HEK293 (cell line): ENCODE measurements around the gene RASD2.

Source experiments
- CTCF ChIP-seq: fragments of 450-650 bp; formaldehyde crosslinking; IDR thresholded peaks from 2 replicates; pipeline ENCODE4 v1.5.1; 2016; ENCODE audit warnings: missing biosample characterization, missing genetic modification characterization
- ELK4 ChIP-seq: IDR thresholded peaks from 2 replicates; pipeline ENCODE4 v1.6.1; 2011; ENCODE audit warnings: mild to moderate bottlenecking, low read depth, low read length, borderline replicate concordance
- FEZF1 ChIP-seq: fragments of 450-650 bp; formaldehyde crosslinking; IDR thresholded peaks from 2 replicates; pipeline ENCODE4 v1.5.1; 2016; ENCODE audit warnings: missing biosample characterization, missing genetic modification characterization
- HOXD13 ChIP-seq: sonication (generic); formaldehyde crosslinking; IDR thresholded peaks from 2 replicates; pipeline ENCODE4 v1.8.0; 2022; ENCODE audit warnings: missing genetic modification reagents, borderline replicate concordance
- IKZF3 ChIP-seq: fragments of 450-650 bp; IDR thresholded peaks from 2 replicates; pipeline ENCODE4 v1.5.0; 2018; ENCODE audit warnings: missing biosample characterization, mild to moderate bottlenecking, missing genetic modification characterization, moderate library complexity
- INSM2 ChIP-seq: fragments of 450-650 bp; formaldehyde crosslinking; IDR thresholded peaks from 2 replicates; pipeline ENCODE4 v1.5.1; 2016; ENCODE audit warnings: missing biosample characterization, missing genetic modification characterization
- KLF7 ChIP-seq: fragments of 450-650 bp; formaldehyde crosslinking; IDR thresholded peaks from 2 replicates; pipeline ENCODE4 v1.5.1; 2016; ENCODE audit warnings: missing biosample characterization, missing genetic modification characterization, borderline replicate concordance
- KLF8 ChIP-seq: fragments of 450-650 bp; formaldehyde crosslinking; IDR thresholded peaks from 2 replicates; pipeline ENCODE4 v1.5.1; 2016; ENCODE audit warnings: missing biosample characterization, missing genetic modification characterization
- MYNN ChIP-seq: fragments of 450-650 bp; formaldehyde crosslinking; IDR thresholded peaks from 2 replicates; pipeline ENCODE4 v1.5.1; 2016; ENCODE audit warnings: missing biosample characterization, missing genetic modification characterization, borderline replicate concordance
- OSR2 ChIP-seq: fragments of 450-650 bp; formaldehyde crosslinking; IDR thresholded peaks from 2 replicates; pipeline ENCODE4 v1.5.1; 2016; ENCODE audit warnings: missing biosample characterization, missing genetic modification characterization
- PRDM1 ChIP-seq: fragments of 450-650 bp; formaldehyde crosslinking; IDR thresholded peaks from 2 replicates; pipeline ENCODE4; 2016; ENCODE audit warnings: missing biosample characterization, missing genetic modification characterization
- REPIN1 ChIP-seq: fragments of 450-650 bp; formaldehyde crosslinking; IDR thresholded peaks from 2 replicates; pipeline ENCODE4 v1.5.1; 2017; ENCODE audit warnings: missing biosample characterization, missing genetic modification characterization, low read depth
- SALL2 ChIP-seq: fragments of 450-650 bp; formaldehyde crosslinking; IDR thresholded peaks from 2 replicates; pipeline ENCODE4 v1.5.0; 2017; ENCODE audit warnings: missing biosample characterization, mild to moderate bottlenecking, missing genetic modification characterization, borderline replicate concordance
- SP2 ChIP-seq: fragments of 450-650 bp; formaldehyde crosslinking; IDR thresholded peaks from 2 replicates; pipeline ENCODE4 v1.5.1; 2016; ENCODE audit warnings: missing biosample characterization, missing genetic modification characterization
- SP7 ChIP-seq: fragments of 450-650 bp; formaldehyde crosslinking; IDR thresholded peaks from 2 replicates; pipeline ENCODE4 v1.5.1; 2016; ENCODE audit warnings: missing biosample characterization, missing genetic modification characterization
- ZBTB48 ChIP-seq: fragments of 450-650 bp; formaldehyde crosslinking; IDR thresholded peaks from 2 replicates; pipeline ENCODE4 v1.5.1; 2016; ENCODE audit warnings: missing biosample characterization, missing genetic modification characterization
- ZNF10 ChIP-seq: fragments of 450-650 bp; formaldehyde crosslinking; IDR thresholded peaks from 2 replicates; pipeline ENCODE4 v1.5.1; 2017; ENCODE audit warnings: missing biosample characterization, missing genetic modification characterization
- ZNF132 ChIP-seq: fragments of 450-650 bp; formaldehyde crosslinking; IDR thresholded peaks from 2 replicates; pipeline ENCODE4 v1.5.1; 2017; ENCODE audit warnings: missing biosample characterization, missing genetic modification characterization, borderline replicate concordance
- ZNF221 ChIP-seq: fragments of 450-650 bp; formaldehyde crosslinking; IDR thresholded peaks from 2 replicates; pipeline ENCODE4 v1.5.1; 2017; ENCODE audit warnings: missing biosample characterization, missing genetic modification characterization, borderline replicate concordance
- ZNF26 ChIP-seq: fragments of 450-650 bp; formaldehyde crosslinking; IDR thresholded peaks from 2 replicates; pipeline ENCODE4 v1.5.1; 2016; ENCODE audit warnings: missing biosample characterization, missing genetic modification characterization
- ZNF335 ChIP-seq: fragments of 450-650 bp; formaldehyde crosslinking; conservative IDR thresholded peaks from 2 replicates; pipeline ENCODE4 v1.5.1; 2016; ENCODE audit warnings: missing biosample characterization, missing genetic modification characterization
- ZNF341 ChIP-seq: fragments of 450-650 bp; formaldehyde crosslinking; IDR thresholded peaks from 2 replicates; pipeline ENCODE4; 2016; ENCODE audit warnings: low read depth, missing biosample characterization, missing genetic modification characterization
- ZNF514 ChIP-seq: fragments of 450-650 bp; formaldehyde crosslinking; IDR thresholded peaks from 2 replicates; pipeline ENCODE4 v1.5.1; 2016; ENCODE audit warnings: missing biosample characterization, missing genetic modification characterization
- ZNF585B ChIP-seq: fragments of 450-650 bp; formaldehyde crosslinking; IDR thresholded peaks from 2 replicates; pipeline ENCODE4 v1.5.1; 2016; ENCODE audit warnings: missing biosample characterization, missing genetic modification characterization
- ZNF600 ChIP-seq: fragments of 450-650 bp; formaldehyde crosslinking; IDR thresholded peaks from 2 replicates; pipeline ENCODE4 v1.5.1; 2016; ENCODE audit warnings: missing biosample characterization, missing genetic modification characterization
- ZNF624 ChIP-seq: fragments of 450-650 bp; formaldehyde crosslinking; IDR thresholded peaks from 2 replicates; pipeline ENCODE4 v1.5.1; 2017; ENCODE audit warnings: missing biosample characterization, missing genetic modification characterization
- ZNF639 ChIP-seq: fragments of 450-650 bp; formaldehyde crosslinking; IDR thresholded peaks from 2 replicates; pipeline ENCODE4 v1.5.1; 2016; ENCODE audit warnings: missing biosample characterization, missing genetic modification characterization
- ZNF658 ChIP-seq: fragments of 450-650 bp; formaldehyde crosslinking; IDR thresholded peaks from 2 replicates; pipeline ENCODE4; 2016; ENCODE audit warnings: missing biosample characterization, missing genetic modification characterization
- ZNF664 ChIP-seq: fragments of 450-650 bp; formaldehyde crosslinking; IDR thresholded peaks from 2 replicates; pipeline ENCODE4 v1.5.1; 2016; ENCODE audit warnings: missing biosample characterization, missing genetic modification characterization
- ZNF692 ChIP-seq: fragments of 450-650 bp; formaldehyde crosslinking; IDR thresholded peaks from 2 replicates; pipeline ENCODE4 v1.5.1; 2016; ENCODE audit warnings: missing biosample characterization, missing genetic modification characterization

The RASD2 gene

GRCh38 chr22:35561796-35562526, 21.3 kb downstream of the RASD2 start (continued):
- 0 out of 2 replicates have a peak, but pooled peaks have one; percentile 12 for TF ChIP-seq HOXD13
- TF ChIP-seq ZNF132 (tag by site-specific recombination): no peak
- no peak for TF ChIP-seq ZNF585B (tag by site-specific recombination)
- no peak for TF ChIP-seq CTCF (tag by site-specific recombination)
- TF ChIP-seq ZNF26 (tag by site-specific recombination): no peak
- TF ChIP-seq ZNF600: 0 out of 2 replicates have a peak, but pooled peaks have one; percentile 33
- no peak for TF ChIP-seq MYNN (tag by site-specific recombination)
- peak; percentile 88 for TF ChIP-seq SP7 (tag by site-specific recombination)
- TF ChIP-seq ZNF341 (tag by site-specific recombination): peak; percentile 60
- peak; percentile 83 for TF ChIP-seq INSM2 (tag by site-specific recombination)
- TF ChIP-seq ZNF624 (tag by site-specific recombination): no peak
- TF ChIP-seq ZNF664 (tag by site-specific recombination): no peak
- no peak for TF ChIP-seq SP2 (tag by site-specific recombination)
- peak; percentile 65 for TF ChIP-seq ZNF639 (tag by site-specific recombination)
- no peak for TF ChIP-seq SALL2 (tag by site-specific recombination)
- no peak for TF ChIP-seq KLF7 (tag by site-specific recombination)
- no peak for TF ChIP-seq ZNF514 (tag by site-specific recombination)
- peak; percentile 60 for TF ChIP-seq OSR2 (tag by site-specific recombination)
- peak; percentile 45; the same call in 1 of the 2 replicates for TF ChIP-seq ZNF335 (tag by site-specific recombination)
- TF ChIP-seq ELK4: no peak
- peak; percentile 62; the same call in 1 of the 2 replicates for TF ChIP-seq FEZF1 (tag by site-specific recombination)
- peak; percentile 78 for TF ChIP-seq ZBTB48 (tag by site-specific recombination)
- TF ChIP-seq ZNF221 (tag by site-specific recombination): no peak
- no peak for TF ChIP-seq ZNF10 (tag by site-specific recombination)
- TF ChIP-seq PRDM1 (tag by site-specific recombination): peak; percentile 78
- peak; percentile 63 for TF ChIP-seq ZNF692 (tag by site-specific recombination)
- TF ChIP-seq REPIN1 (tag by site-specific recombination): no peak
- TF ChIP-seq KLF8: peak; percentile 76
- TF ChIP-seq IKZF3 (tag by site-specific recombination): peak; percentile 53; the same call in 1 of the 2 replicates
- no peak for TF ChIP-seq ZNF658 (tag by site-specific recombination)
